Astrocyte of the cerebellum (primary cell): Measurements from ENCODE around the gene B3GAT1.
"Not testable (repeated sequence)": the region's sequence is repeated elsewhere in the genome, so short reads cannot be mapped to it uniquely, and the experiment has no call there.

Source experiments
- DNase-seq: peaks from one replicate; pipeline ENCODE4 v3.0.0-alpha.2; 2011; ENCODE audit warnings: low read depth
- H3K4me3 ChIP-seq: 2 replicates; pipeline ENCODE4 v1.5.1; 2011; ENCODE audit warnings: mild to moderate bottlenecking, low read depth, low read length, moderate library complexity
- in situ Hi-C: cut with HindIII; loops from 2 replicates; pipeline ENCODE4 v1.10.0; 2017; ENCODE audit warnings: low sequenced_read_pairs
- TF ChIP-seq, protein P1 (sequence below): IDR thresholded peaks from 2 replicates; pipeline ENCODE4 v1.5.1; 2012; ENCODE audit warnings: low read length, low read depth, moderate library complexity, mild to moderate bottlenecking; ENCODE audit errors: missing control alignments

B3GAT1 gene

DNA sequence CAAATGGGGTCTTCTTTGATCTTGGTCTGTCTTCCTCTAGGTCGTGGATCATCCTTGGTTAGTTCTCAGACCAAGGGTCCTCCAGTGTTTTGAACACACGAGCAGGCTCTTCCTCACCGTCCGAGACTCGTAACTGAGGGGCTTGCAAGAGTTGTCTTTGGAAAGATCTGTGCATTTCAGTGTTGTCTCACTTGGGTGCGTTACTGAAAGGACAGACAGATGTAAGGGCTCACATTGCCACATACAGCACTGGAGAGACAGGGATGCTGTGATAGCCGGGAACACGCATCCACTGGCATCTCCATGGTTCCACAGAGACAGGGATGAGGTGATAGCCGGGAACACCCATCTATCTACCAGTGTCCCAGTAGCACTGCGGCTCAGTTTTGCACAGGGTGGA lies 64.6 kb downstream of the B3GAT1 start:
- DNase-seq, result no peak
- no peak overlapping the region for H3K4me3 ChIP-seq
- in situ Hi-C loops, result no loop called here
- TF ChIP-seq, protein P1, sequence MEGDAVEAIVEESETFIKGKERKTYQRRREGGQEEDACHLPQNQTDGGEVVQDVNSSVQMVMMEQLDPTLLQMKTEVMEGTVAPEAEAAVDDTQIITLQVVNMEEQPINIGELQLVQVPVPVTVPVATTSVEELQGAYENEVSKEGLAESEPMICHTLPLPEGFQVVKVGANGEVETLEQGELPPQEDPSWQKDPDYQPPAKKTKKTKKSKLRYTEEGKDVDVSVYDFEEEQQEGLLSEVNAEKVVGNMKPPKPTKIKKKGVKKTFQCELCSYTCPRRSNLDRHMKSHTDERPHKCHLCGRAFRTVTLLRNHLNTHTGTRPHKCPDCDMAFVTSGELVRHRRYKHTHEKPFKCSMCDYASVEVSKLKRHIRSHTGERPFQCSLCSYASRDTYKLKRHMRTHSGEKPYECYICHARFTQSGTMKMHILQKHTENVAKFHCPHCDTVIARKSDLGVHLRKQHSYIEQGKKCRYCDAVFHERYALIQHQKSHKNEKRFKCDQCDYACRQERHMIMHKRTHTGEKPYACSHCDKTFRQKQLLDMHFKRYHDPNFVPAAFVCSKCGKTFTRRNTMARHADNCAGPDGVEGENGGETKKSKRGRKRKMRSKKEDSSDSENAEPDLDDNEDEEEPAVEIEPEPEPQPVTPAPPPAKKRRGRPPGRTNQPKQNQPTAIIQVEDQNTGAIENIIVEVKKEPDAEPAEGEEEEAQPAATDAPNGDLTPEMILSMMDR, result no peak

DNA sequence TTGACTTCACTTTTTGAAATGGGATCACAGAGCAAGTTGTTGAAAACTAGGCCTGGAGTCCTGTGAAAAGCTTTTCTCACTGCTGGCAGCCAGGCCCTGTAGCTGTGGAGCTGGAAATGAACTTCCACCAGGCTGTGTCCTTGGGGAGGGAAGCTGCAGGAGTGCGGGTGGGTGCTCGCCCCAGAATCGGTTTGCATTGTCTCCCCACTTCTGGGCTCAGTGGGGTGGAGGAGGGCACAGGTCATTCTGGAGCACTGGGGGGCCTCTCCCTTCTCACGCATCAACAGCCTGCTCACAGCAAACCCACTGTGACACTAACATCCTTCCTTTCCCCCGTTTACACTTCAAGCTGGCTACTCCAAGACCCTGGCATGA lies 65.1 kb downstream of the B3GAT1 start:
- in situ Hi-C loops, result no loop called here
- no peak for DNase-seq
- H3K4me3 ChIP-seq, result no peak overlapping the region
- TF ChIP-seq, protein P1, result no peak

DNA sequence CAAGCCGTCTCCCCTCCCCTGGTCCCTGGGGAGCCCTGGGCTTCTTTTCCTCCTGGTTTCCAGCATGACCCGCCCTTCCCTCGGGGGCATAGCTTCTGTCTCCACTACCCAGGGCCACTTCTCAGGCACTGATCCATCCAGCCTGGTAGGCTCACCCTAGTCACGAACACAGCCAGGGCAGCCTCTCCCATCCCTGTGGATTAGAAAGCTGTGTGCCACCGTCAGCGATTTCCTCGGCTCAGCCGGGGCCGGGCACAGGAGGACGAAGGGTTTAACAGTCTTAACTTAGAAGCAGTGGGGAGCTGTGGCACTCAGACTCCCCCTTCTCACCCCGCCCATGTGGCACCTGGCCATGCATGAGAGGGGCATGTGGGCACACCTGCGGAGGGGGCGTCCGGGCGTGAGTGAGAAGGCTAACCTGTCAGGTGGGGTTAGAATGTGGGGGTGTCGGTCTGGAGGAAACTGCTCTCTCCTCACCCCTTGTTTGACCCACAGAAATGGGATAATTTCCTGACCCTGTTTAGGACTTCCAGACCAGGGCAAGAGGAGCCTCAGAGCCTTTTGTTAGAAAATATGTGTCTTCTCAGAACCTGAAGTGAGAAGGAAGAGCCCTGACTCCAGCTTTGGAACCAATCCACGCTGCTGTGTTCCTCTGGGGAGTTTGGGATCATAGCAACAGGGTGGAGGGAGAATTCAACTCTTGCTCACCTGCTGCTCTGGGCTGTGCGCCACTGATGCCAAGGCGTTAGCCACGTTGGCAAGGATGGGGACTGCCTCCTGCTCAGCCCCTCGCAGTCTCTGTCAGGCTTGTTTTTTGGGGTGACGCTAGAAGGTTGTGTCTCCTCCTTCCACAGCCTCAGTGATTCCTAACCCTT lies 65.7 kb downstream of the B3GAT1 start:
- TF ChIP-seq, protein P1, result no peak
- DNase-seq, result no peak
- in situ Hi-C loops, result no loop called here
- no peak overlapping the region for H3K4me3 ChIP-seq

DNA sequence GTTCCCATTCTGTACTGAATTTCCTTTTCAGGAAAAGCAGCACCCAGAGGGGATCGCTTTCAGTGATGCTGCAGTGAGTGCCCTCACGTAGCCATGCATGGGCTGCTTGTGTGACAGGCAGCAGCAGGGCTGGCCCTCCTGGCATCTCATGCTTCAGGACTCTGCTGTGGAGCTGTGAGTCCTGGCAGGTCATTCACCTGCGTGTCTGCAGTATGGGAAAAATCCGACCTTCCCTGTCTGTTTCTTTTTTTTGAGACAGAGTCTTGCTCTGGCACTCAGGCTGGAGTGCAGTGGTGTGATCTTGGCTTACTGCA lies 66.8 kb downstream of the B3GAT1 start:
- in situ Hi-C loops, result no loop called here
- TF ChIP-seq, protein P1, result no peak
- no peak overlapping the region for H3K4me3 ChIP-seq
- DNase-seq, result no peak

DNA sequence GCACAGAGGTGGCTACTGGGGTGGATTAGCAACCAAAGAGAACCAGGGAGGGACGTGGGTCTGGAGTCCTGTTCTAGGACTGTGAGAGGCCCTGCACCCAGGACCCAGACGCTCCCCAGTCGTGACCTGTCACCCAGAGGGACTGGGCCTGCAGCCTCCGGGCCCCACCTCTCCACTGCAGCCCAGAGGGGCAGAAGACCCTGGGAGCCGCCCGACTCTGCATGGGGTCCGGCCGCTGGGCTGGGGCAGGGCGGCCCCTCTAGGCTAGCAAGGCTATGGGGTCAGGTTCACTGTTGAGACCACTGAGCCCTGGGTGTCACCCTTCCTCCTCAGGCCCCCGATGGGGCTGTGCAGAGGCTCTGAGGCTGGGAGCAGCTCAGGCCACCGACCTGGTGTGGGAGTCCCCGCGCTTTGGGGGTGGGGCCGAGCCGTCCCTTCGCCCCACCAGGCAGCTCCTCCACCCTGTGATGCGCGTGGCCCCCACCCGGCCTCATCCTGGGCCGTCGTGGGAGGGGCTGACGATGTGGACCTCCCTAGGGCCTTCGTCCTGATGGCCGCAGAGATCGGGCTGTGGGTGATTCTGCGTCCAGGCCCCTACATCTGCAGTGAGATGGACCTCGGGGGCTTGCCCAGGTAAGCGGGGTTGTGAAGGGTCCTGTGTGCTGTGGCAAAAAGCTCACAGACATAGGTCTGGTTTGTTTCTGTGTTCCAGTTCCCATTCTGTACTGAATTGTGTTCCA lies 67.4 kb downstream of the B3GAT1 start:
- DNase-seq, H3K4me3 ChIP-seq, in situ Hi-C loops: not testable (repeated sequence)

DNA sequence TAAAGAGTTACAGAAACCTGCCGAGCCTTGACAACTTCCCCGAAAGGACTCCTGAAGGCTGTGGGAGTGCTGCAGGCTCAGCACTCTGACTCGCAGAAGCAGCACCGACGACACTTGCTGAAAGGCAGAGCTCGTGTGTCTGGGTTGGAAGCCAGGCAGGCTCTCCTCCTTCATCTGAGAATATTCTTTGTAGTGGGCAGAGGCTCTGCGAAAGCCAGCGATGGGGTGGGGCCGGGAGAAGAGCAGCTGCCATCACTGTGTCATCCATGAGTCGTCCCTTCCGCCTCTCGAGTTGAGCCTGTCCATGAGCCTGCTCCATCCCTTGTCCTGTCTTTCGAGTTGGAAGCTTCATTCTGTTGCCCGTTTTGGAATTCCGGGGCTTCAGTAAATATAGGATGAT lies 68.4 kb downstream of the B3GAT1 start:
- no peak overlapping the region for H3K4me3 ChIP-seq
- in situ Hi-C loops, result no loop called here
- TF ChIP-seq, protein P1, result no peak
- DNase-seq, result no peak
